Nephron progenitor cell (in vitro differentiated cells): ENCODE results near the gene GRB2.
"Not testable (repeated sequence)": the region's sequence is repeated elsewhere in the genome, so short reads cannot be mapped to it uniquely, and the experiment has no call there.

Source experiments
- DNase-seq: peaks from one replicate; pipeline ENCODE4 v3.0.0; 2021
- H3K27ac Mint-ChIP-seq: 2 replicates; pipeline ENCODE4 v1.8.0; 2021; ENCODE audit warnings: mild to moderate bottlenecking, moderate library complexity, mixed read lengths
- H3K27me3 Mint-ChIP-seq: 2 replicates; pipeline ENCODE4 v1.8.0; 2021; ENCODE audit warnings: mild to moderate bottlenecking, low read depth, mixed read lengths; ENCODE audit not compliant: poor library complexity
- H3K36me3 Mint-ChIP-seq: 2 replicates; pipeline ENCODE4 v1.8.0; 2021; ENCODE audit warnings: low read depth, mixed read lengths
- H3K4me1 Mint-ChIP-seq: 2 replicates; pipeline ENCODE4 v1.8.0; 2021; ENCODE audit warnings: mixed read lengths
- H3K4me3 Mint-ChIP-seq: 2 replicates; pipeline ENCODE4 v1.8.0; 2021; ENCODE audit warnings: mild to moderate bottlenecking, moderate library complexity, mixed read lengths
- H3K9me3 Mint-ChIP-seq: 2 replicates; pipeline ENCODE4 v1.8.0; 2021; ENCODE audit warnings: mild to moderate bottlenecking, moderate library complexity, mixed read lengths
- TF ChIP-seq, protein P1 (sequence below): fragments of 200-600 bp; sonication (generic); IDR thresholded peaks from 2 replicates; pipeline ENCODE4 v1.5.0; 2021; ENCODE audit warnings: antibody characterized with exemption

GRB2 gene

DNA sequence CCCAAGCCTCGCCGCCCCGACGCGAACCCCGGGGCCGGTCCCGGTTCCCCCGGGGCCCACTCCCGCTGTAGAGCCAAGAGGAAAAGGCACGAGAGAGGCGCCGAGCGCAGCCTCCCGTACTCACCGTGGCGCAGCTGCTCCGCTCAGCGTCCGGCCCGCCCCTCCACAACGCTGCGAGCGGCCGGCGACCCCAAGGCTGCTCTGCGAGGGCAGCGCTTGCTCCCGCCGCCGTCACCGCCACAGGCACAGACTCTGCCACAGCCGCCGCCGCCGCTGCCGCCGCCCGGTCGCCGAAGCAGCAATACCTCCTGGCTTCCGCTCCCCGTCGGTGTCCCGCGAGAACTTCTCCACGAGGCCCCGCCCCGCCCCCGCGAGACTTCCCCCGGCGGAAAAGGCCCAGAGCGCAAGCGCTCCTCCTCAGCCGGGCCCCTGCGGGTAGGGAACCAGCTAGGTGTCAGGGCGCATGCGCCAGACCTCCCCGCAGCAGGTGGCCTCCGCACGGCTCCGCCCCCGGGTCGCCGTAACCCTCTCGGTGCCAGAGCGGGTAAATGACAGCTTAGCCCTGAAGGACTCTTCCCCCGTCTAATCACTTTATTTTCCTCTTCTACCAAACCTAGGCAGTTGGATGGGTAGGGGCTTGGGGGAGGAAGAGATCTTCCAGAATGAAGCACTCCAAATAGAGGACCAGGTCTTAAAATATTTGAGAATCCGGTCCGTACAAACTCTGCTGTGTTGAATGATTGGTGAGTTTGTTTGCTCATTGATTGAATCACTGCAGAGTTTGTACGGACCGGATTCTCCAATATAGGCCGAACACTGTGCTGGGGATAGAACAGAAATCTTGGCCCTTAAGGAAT, at the start of gene GRB2:
TSS of gene GRB2 (minus strand) at position 314 of the 857 bp plus-strand sequence. CDS start 12,050 bp downstream, outside the sequence.
- H3K36me3 Mint-ChIP-seq, result peaks cover 7% of the 10 kb centered on the region
- TF ChIP-seq, protein P1, sequence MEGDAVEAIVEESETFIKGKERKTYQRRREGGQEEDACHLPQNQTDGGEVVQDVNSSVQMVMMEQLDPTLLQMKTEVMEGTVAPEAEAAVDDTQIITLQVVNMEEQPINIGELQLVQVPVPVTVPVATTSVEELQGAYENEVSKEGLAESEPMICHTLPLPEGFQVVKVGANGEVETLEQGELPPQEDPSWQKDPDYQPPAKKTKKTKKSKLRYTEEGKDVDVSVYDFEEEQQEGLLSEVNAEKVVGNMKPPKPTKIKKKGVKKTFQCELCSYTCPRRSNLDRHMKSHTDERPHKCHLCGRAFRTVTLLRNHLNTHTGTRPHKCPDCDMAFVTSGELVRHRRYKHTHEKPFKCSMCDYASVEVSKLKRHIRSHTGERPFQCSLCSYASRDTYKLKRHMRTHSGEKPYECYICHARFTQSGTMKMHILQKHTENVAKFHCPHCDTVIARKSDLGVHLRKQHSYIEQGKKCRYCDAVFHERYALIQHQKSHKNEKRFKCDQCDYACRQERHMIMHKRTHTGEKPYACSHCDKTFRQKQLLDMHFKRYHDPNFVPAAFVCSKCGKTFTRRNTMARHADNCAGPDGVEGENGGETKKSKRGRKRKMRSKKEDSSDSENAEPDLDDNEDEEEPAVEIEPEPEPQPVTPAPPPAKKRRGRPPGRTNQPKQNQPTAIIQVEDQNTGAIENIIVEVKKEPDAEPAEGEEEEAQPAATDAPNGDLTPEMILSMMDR, result no peak
- H3K4me1 Mint-ChIP-seq, result peaks cover 26% of the 10 kb centered on the region
- peak within 1 kb of the TSS; percentile 94 for H3K4me3 Mint-ChIP-seq
- H3K27me3 Mint-ChIP-seq, result peaks cover 40% of the 10 kb centered on the region
- peaks cover 2% of the 10 kb centered on the region for H3K9me3 Mint-ChIP-seq
- peak within 1 kb of the TSS; percentile 94 for H3K27ac Mint-ChIP-seq
- peak; percentile 100 for DNase-seq

DNA sequence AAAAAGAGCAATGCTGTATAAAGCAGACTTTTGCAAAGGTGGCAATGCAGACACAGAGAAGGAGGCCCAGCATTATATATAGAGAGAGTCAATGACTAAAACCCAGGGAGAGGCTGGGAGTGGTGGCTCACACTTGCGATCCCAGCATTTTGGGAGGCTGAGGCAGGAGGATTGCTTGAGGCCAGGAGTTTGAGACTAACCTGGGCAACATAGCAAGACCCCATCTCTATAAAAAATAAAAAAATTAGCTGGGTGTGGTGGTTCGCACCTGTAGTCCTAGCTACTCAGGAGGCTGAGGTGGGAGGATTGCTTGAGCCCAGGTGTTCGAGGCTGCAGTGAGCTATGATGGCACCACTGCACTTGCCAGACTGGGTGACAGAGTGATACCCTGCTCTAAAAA, 49.2 kb upstream of the GRB2 start:
- not testable (repeated sequence) for H3K36me3 Mint-ChIP-seq, H3K27ac Mint-ChIP-seq, H3K4me3 Mint-ChIP-seq, H3K27me3 Mint-ChIP-seq, H3K9me3 Mint-ChIP-seq, DNase-seq
- H3K4me1 Mint-ChIP-seq, result peaks cover 49% of the 10 kb centered on the region

DNA sequence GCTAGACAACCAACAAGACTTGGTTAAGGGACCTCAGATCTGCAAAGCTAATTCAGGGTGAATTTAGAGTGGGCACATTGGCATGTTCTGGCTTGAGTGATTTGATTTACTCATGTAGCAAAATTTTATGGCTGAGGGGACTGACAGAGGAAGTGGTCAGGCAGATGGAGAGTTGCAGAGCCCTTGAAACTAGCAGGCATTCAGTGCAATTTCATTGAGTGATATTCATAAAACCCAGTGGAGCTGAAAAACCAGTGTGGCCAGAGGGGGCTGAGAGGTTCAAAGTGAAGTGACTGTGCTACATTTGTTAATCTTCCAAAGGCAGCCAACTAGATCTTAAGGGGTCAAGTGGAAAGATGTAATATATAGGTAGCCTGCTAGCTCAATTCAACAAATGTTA, 48.7 kb upstream of the GRB2 start:
- no peak overlapping the region for H3K4me3 Mint-ChIP-seq
- H3K27me3 Mint-ChIP-seq, result peaks cover 9% of the 10 kb centered on the region
- H3K4me1 Mint-ChIP-seq, result peaks cover 45% of the 10 kb centered on the region
- no peaks in the 10 kb centered on the region for H3K9me3 Mint-ChIP-seq
- DNase-seq, result no peak
- H3K36me3 Mint-ChIP-seq, result peaks cover 8% of the 10 kb centered on the region
- no peak overlapping the region for H3K27ac Mint-ChIP-seq
- TF ChIP-seq, protein P1, result no peak

DNA sequence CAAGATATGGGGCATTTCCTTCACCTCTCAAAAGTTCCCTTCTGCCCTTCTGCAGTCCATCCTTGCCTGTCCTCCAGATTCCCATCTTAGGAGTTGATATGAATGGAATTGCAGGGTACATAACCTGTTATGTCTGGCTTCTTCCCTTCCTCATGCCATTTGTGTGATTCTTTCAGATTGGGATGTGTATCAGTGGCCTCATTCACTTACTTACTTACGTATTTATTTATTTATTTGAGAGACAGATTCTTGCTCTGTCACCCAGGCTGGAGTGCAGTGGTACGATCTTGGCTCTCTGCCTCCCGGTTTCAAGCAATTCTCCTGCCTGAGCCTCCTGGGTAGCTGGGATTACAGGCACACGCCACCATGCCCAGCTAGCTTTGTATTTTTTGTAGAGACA, 44.8 kb upstream of the GRB2 start:
- TF ChIP-seq, protein P1, result no peak
- H3K27me3 Mint-ChIP-seq, result peaks cover 10% of the 10 kb centered on the region

DNA sequence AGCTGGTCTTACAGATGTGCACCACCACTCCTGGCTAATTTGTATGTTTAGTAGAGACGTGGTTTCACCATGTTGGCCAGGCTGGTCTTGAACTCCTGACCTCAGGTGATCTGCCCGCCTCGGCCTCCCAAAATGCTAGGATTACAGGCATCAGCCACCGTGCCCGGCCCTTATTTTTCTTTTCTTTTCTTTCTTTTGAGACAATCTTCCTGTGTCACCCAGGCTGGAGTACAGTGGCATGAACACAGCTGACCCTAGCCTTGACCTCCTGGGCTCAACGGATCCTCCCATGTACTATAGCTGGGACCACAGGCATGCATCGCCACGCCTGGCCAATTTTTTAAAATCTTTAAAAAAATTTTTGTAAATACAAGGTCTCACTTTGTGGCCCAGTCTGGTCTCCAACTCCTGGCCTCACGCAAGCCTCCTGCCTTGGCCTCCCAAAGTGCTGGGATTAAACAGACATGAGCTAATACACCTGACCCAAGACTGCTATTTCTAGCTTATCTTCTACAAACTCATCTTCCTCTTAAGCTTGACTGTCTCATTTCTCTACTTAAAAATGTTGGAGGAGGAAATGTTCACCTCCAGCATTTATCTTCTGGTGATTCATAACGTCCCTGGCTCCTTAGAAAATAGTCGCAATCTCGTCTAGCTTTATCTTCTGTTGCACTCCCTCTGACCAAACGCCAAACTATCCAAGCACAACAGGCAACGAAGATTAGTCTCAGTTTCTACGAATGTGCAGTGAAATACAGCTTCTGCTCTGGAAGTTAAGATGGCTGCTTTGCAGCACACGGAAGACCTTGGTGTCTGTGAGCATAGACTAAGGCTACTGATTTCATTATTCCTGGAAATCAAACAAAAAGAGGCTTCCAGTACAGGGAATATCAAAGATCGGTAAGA, 42.7 kb upstream of the GRB2 start:
- Mint-ChIP-seq H3K4me3 (no peak overlapping the region), H3K36me3 (no peaks in the 10 kb centered on the region), H3K4me1 (peaks cover 13% of the 10 kb centered on the region), H3K27ac (no peak overlapping the region), H3K27me3 (peaks cover 13% of the 10 kb centered on the region), H3K9me3 (no peaks in the 10 kb centered on the region)
- TF ChIP-seq, protein P1, result no peak
- DNase-seq, result no peak

More for the DNA sequence above, 44.8 kb upstream of the GRB2 start:
- Mint-ChIP-seq H3K9me3 (no peaks in the 10 kb centered on the region), H3K27ac (no peak overlapping the region), H3K4me3 (no peak overlapping the region), H3K4me1 (peaks cover 21% of the 10 kb centered on the region), H3K36me3 (no peaks in the 10 kb centered on the region)
- DNase-seq, result no peak

DNA sequence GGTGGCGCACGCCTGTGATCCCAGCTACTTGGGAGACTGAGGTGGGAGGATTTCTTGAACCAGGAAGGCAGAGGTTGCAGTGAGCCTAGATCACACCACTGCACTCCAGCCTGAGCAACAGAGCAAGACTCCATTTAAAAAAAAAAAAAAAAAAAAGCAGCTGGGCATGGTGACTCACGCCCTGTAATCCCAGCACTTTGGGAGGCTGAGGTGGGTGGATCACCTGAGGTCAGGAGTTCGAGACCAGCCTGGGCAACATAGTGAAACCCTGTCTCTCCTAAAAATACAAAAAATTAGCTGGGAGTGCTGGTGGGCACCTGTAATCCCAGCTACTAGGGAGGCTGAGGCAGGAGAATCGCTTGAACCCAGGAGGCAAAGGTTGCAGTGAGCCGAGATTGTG, 40.4 kb upstream of the GRB2 start:
- H3K4me1 Mint-ChIP-seq, result peaks cover 18% of the 10 kb centered on the region
- not testable (repeated sequence) for H3K9me3 Mint-ChIP-seq, H3K4me3 Mint-ChIP-seq, H3K27ac Mint-ChIP-seq, H3K36me3 Mint-ChIP-seq, DNase-seq
- peaks cover 11% of the 10 kb centered on the region for H3K27me3 Mint-ChIP-seq
